HTR-8/SVneo (cell line): Measurements from ENCODE around the gene RAET1E.
"Not testable (repeated sequence)": the region's sequence is repeated elsewhere in the genome, so short reads cannot be mapped to it uniquely, and the experiment has no call there.

Experiments used
- DNase-seq: peaks from one replicate; pipeline ENCODE4 v3.0.0; 2011; ENCODE audit warnings: low spot score, mixed read lengths; ENCODE audit not compliant: insufficient read length
- FAIRE-seq: peaks from 2 replicates; lab custom pipeline; 2011; peaks lifted over from hg19 to GRCh38; lab: Jason Lieb, UNC

RAET1E gene

DNA sequence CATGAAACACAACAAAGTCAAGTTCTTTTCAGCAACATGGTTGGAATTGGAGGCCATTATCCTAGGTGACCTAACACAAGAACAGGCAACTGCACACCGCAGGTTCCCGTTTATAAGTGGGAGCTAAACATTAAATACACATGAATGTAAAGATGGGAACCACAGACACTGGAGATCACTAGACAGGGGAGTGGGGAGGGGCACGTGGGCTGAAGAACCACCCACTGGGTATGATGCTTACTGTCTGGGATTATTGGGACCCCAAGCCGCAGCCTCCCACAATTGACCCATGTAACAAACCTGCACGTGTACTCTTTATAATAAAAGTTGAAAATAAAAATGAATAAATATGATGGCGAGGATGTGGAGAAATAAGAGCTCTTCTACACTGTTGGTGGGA, 33.6 kb upstream of the RAET1E start:
- no peak for FAIRE-seq
- no peak for DNase-seq

DNA sequence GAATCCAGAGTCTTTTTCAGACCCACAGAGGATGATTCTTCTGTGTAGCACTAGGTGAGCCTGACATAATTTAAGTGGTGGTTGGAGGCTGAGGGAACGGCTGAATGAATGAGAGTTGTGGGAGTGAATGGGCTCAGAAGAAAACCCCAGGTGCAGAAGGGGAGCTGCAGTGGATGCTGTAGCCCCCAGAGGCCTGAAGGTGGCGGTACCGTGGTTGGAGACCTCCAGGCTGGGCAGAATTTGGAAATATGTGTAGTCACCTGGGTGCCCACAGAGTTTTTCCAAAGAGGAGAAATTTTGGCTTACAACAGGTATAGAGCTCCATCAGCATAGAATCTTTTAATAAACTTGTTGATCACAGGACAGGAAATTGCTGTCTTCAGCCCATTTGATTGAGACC, 31.5 kb upstream of the RAET1E start:
- no peak for DNase-seq
- FAIRE-seq, result no peak

DNA sequence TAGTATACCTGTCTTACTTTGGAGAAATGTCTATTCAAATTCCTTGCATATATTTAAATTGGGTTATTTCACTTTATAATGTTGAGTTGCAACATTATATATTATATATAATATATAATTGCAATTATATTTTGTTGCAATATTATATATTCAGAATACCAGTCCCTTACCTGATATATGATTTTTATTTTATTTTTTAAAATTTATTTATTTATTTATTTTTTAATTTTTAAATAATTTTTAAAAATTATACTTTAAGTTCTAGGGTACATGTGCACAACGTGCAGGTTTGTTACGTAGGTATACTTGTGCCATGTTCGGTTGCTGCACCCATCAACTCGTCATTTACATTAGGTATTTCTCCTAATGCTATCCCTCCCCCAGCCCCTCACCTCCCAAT, 29.1 kb upstream of the RAET1E start:
- not testable (repeated sequence) for FAIRE-seq, DNase-seq

DNA sequence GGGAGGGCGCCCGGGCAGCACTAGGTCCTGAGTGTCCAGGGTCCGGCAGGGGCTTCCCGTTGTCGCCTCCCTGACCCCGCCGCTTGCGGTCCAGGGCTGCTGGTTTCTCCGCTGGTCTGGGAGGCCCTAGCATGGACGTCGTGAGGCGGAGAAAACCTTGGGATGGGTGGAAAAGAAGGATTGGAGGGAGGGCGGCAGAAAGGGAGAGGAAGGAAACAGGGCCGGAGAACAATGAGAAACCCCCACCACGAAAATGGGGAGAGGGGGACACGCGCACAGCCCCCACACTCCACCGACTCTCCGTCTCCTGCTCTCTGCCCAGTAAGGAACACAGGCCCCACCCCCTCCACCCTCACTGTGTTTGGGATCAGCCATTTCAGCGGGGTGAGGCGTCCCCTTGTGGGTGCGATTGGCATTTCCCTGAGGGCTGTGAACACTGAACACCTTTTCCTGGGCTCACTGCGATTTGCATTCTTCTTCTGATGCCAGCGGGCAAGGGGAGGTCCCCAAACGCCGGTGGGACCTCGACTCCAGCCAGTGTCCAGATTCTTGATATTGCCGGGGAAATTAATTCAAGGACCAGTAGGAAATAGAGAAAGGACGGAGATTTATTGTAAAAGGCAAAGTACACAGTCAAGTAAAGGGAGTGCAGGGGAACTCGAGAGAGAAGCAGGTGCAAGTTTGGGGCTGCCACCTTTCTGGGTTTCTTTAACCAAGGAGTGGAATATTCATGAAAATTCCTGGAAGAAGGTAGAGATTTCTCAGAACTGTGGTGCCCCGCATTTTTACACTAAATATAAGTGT, 28.3 kb upstream of the RAET1E start:
- DNase-seq (peak; percentile 53), FAIRE-seq (peak; percentile 28)

DNA sequence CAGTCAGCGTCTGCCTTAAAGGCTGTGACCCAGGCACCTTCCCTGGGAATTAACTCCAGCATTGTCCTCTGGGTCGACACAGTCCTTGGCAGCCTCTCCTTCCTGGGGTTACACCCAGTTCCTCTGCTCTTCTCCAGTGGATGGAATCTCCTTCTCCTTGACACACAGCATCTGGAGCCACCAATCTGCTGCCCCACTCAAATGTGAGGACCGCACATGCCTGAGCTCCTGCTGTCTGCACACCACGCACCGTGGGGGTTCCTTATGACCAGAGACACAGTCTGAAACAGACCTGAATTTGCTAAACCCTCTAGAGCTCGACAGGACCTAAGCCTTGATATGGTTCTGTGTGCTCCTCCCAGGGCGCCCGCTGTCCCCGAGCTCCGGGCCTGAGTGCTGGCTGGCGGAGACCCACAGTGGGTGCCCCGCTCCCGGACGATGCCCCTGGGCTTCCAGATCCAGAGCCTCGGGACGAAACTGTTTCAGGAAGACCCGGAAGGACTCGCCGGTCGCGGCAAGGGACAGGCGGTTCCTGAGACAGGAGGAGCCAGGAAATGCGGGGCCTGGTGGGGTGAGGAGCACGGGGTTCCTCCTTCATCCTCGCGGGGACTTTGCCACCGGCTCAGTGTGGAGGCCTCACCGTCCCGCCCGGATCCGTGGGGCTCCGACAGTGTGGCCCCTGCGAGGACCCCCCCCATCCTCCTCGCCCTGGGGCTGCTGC, 27.5 kb upstream of the RAET1E start:
- FAIRE-seq (no peak), DNase-seq (no peak)

DNA sequence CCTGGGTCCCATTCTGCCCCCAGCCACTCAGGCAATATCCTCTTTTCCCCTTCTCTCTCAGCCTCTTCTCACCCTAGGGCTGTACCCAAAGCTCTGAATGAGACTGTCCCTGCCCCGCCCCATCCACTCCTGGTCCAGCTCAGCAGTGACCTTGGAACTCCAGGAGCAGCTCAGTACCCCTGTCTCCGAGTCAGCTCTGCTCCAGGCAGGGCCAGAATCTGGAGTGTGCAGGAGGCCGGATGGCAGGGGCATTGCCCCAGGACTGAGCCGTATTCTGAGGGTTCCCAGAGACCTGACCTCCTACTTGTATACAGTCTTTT, 27.0 kb upstream of the RAET1E start:
- FAIRE-seq (no peak), DNase-seq (no peak)

DNA sequence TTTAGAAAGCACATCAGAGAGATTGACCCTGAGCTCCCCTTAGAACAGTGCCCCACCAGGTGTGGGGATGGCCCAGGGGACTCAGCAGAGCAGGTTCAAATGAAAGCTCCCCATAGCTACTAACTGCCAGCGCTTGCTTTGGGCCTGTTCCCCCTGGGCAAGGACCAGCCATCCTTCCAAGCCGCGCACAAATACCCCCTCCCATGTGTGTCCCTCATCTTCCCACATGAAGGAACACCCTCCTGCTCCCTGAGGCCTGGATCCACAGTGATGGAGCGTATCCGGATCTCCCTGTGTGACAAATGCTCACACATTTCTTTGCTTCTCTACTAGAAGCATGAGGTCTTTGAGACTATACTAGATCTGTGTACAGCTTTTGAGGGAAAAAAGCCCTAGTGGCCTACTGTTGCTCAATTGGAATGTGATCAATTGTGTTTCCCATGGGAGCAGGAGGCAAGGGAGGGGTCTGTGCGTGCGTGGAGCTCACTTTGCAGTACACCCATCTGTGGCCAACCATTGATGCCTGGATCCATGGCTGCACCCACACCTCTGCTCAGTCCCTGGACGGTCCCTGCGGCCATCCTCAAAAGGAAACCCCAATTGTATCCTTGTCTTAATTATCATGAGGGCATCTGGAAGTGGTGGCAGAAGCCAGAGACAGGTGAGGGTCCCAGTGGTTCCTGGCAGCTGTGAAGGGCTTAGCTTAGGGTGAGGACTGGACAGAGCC, 26.5 kb upstream of the RAET1E start:
- FAIRE-seq (no peak), DNase-seq (no peak)

DNA sequence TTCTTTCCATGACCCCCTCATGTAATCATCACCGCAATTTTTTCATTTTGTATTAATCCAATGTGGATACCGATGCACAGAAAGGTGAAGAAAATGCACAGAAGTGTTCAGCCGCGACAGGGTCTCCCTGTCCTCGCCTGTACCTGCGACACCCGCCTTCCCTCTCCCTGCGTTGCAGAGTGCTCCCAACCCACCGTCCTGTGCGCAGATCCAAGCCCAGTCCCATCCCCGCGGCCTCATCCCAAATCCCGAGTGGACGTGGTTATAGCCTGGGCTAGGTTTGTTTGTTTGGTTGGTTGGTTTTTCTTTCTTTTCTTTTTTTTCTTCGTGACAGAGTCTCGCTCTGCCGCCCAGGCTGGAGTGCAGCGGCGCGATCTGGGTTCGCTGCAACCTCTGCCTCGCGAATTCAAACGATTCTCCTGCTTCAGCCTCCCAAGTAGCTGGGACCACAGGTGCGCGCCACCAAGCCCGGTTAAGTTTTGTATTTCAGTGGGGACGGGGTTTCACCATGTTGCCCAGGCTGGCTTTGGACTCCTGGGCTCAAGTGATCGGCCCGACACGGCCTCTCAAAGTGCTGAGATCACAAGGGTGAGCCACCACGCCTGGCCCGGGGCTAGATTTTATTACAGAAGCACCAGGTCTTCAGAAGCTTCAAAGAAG, 25.5 kb upstream of the RAET1E start:
- DNase-seq, result no peak
- FAIRE-seq, result no peak

DNA sequence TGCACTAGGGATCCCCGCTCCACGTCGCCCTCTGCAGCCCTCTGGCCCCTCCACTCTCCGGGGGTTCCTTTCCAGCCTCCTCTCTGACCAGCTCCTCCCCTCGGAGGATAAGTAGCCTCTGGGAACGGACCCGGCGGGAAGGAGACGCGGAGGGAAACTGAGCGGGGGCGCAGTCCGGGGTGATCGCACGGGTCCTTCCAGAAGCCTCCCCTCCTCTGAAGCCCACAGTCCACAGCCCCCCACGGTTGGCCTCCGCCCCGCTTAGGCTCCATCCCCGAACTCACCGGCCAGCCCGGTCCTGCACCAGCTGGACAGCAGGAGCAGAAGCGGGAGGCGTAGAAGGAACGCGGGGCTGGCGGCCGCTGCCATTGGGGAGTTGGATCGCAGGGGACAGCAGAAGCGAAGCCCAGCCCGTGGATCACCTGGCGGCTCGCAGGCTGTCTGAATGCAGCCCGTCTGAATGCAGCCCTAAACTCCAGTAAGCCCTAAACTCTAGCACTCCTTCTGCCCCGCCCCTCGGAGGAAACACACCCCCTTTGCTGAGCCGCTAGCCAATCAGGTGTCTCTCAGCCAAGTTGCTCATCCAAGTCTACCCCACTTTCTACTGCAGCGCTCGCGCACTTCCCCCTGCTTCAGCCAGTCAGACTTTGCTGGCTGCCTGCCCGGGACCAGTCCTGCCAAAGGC, 24.9 kb upstream of the RAET1E start, which contains the start of gene RAET1G:
TSS of gene RAET1G (minus strand) at position 480 of the 685 bp plus-strand sequence. CDS start at position 369, 111 bp downstream.
- peak; percentile 74 for FAIRE-seq
- peak; percentile 91 for DNase-seq

DNA sequence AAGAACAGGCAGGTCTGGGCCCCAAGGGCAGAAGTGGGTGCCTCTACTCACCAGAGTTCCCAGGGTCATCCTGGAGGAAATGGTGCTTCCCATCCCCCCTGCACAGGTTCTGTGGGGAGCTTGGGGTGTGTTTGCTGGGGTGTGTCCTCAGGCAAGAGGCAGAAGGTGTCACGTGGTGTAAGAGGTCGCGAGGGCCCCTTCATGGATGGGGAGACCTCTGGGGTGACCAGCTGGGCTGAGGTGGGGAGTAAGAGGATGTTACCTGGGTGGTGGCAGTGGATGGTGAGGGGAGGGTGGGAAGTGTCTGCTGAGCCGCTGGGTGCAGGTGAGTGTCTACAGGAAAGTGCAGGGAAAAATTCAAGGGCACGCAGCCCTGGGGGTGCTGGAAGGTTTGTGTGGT, 24.2 kb upstream of the RAET1E start:
- not testable (repeated sequence) for FAIRE-seq, DNase-seq

DNA sequence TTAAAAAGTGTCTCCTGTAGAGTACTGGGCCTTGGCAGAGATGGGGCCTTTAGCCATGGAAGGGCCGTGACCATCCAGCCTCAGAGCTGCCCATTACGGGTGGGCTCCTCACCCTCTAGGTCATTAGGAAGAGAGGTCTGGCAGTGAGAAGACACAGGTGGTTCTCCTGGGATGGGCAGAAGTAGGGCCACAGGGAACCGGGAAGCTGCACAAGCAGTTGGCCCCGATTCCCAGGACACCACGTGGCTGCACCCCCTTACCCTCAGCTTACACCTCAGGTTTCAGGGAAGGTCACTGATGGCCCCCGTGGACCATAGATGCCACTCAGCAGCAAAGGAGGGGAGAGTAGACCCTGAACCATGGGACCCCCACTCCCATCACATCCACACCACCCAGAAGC, 23.4 kb upstream of the RAET1E start:
- FAIRE-seq (no peak), DNase-seq (no peak)

DNA sequence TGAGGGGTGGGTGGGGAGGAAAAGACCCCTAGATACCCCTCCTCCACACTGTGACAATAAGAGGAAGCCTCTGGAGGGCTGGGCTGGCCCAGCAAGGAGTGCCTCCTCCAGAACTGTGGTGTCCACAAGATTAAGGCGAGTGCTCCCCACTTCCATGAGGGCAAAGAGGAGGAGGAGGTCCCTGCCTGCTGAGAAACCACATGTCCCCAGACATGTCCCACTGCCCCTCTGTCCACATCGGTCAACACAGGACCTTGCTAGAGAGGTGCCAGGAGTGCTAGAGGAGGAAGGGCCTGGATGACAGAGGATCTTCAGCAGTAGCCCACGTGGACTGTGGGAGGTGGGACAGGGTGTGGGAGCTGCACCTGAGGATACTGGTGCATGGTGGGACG, 21.9 kb upstream of the RAET1E start:
- DNase-seq, result no peak
- no peak for FAIRE-seq

DNA sequence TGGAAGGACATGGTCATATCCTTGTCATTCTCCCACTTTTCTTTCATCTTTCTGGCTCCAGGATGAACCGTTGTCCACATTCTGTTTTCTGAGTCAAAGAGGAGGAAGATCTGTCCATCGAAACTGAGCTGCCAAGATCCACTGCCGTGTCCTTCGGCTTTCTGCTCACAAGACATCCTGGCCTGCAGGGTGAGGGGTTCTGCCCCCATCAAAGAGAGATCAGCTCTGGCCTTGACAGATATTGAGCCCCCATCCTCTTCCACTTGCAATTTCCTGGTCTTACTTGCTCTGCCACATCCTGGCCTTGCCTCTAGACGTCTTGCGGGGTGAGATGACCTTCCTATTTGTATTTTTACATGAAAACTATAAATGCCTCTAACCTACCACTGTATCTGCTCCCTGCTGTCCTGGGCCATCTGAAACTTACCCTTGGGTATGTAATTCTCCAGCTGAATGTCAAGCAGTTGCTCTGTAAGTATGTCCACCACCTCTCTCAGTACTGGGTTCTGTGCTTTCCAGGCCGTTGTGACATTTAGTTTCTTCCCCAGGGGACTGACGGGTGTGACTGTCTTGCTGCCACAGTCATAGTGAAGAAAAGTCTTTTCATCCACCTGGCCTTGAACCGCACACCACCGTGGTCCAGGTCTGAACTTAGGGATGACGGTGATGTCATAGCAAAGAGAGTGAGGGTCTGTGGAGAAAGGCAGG, 21.4 kb upstream of the RAET1E start:
- not testable (repeated sequence) for FAIRE-seq, DNase-seq

DNA sequence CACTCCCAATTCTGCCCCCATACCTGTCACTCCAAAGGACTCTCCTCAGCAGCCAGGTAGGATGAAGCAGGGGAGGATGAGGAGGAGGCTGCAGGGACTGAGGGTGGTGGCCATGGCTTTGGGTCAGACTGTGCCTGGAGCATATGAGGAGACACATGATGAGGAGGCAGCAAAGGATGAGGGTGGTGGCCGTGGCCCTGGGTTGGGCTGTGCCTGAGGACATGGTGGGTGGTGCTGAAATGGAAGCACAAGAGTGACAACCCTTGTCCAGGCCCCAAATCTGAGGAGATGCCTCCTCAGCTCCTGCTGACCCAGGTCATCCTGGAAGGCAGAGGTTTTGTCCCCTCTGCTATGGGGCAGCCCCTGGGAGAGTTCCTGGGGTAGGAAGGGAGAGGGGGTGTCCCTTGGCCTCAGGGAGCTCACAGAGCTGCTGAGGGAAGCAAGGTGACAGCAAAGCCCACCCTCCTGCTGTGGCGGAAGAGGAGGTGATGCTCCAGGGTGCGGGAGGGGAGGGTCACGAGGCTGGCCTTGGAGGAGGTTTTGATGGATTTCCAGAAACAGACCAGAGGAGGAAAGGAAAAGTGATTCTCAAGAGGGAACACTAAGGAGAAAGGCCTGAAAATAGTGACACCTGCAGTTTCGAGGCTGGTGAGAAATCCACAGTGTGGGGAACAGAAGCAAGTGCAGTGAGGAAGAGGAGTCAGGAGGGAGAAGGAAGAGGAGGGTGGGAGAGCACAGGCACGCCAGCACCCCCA, 20.4 kb upstream of the RAET1E start:
- FAIRE-seq (no peak), DNase-seq (no peak)

DNA sequence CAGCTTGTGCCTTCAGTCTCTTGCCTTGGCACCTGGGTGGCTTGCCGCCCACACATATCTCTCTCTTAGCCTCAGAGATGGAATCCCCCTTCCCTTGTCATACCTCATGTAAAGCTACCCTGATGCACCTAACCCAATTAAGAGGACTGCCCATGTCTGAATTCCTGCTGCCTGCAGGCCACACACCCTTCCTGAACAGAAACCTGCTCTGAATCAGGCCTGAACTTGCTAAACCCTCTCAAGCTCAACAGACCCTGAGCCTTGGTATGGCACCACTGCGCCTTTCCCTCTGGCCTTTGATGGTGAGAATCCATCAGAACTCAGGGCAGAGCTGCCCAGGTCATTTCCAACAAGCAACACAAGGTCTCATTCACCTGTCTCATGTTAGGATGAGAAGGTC, 19.8 kb upstream of the RAET1E start:
- DNase-seq (no peak), FAIRE-seq (no peak)

DNA sequence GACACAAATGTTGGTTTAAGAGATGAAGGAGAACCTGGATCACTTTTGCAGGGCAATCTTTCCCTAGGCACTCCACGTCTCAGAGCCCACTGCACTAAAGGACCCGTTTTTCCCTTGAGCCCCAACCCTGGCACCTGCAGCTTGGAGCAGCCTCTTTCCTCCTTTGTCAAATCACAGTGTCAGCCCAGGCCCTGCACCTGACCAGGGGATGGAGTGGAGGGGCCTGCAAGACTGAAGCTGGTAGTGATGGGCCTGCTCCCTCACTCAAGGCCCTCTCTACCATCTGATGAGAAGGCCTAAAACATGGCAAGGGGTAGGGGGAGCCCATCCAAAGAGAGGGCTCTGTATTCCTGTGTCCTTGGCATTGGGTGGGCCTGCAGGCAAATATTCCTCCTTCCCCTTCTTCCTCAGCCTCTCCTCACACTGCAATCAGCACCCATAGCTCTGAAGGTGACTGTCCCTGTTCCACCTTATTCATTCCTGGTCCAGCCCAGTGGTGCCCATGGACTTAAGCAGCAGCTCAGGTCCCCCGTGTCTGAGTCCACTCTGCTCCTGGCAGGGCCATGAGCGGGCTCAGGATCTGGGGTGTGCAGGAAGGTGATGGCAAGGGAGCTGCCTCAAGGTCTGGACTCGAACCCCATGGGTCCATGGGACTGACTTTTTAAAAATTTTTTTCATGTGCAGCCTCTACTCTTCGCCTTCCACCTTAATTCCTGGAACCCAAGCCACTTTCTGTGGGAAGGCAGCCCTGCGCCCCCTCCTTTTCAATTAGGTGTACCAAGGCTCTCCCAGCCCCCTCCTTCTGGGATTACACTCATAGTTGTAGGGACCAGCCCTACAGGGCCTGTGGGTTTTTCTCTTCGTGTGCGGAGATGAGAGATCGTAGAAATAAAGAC, 18.3 kb upstream of the RAET1E start:
- no peak for FAIRE-seq

DNA sequence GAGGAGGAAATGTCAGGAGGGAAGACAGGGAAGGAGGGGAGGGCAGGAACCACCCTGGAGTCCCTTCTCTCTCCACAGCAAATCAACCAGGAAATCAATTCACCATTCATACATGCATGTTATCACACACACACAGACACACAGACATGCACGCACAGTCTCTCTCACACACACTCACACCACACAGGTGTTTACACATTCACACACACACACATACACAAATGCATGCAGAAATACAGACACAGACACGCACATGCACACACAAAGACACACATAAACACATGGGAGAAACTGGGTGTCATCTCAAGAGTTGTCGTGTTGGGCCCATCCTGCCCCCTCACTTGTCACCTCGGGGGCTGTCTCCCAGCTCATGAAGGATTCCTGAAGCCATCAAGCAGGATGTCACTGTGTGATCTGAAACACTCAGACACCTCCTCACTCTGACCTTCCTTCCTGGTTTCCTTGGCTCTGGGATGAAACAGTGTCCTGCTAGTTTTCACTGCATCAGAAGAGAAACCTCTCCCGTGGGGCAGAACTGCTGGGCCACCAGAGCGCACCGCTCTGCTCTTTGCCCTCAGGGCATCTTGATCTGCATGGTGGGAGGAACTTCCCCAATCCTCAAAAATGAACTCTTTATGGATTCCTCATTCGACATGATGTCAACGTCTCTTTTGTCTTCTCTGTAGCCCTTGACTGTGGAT, 15.8 kb upstream of the RAET1E start:
- no peak for DNase-seq
- FAIRE-seq, result peak; percentile 49

More for the DNA sequence above, 18.3 kb upstream of the RAET1E start:
- DNase-seq, result no peak
